Astrocyte (in vitro differentiated cells and primary cell): ENCODE measurements around the gene HFE.

Source experiments
- EZH2 ChIP-seq: IDR thresholded peaks from 2 replicates; pipeline ENCODE4 v1.6.1; 2012; ENCODE audit warnings: mild to moderate bottlenecking, low read length, inconsistent platforms; ENCODE audit not compliant: insufficient read depth
- TF ChIP-seq, protein P1 (sequence below): IDR thresholded peaks from 2 replicates; pipeline ENCODE4 v1.5.1; 2011; ENCODE audit warnings: low read depth, mild to moderate bottlenecking, inconsistent platforms, low read length, moderate library complexity; ENCODE audit not compliant: insufficient read depth

GRCh38 chr6:26105109-26105730, 18.0 kb downstream of the HFE start:
- TF ChIP-seq, protein P1, sequence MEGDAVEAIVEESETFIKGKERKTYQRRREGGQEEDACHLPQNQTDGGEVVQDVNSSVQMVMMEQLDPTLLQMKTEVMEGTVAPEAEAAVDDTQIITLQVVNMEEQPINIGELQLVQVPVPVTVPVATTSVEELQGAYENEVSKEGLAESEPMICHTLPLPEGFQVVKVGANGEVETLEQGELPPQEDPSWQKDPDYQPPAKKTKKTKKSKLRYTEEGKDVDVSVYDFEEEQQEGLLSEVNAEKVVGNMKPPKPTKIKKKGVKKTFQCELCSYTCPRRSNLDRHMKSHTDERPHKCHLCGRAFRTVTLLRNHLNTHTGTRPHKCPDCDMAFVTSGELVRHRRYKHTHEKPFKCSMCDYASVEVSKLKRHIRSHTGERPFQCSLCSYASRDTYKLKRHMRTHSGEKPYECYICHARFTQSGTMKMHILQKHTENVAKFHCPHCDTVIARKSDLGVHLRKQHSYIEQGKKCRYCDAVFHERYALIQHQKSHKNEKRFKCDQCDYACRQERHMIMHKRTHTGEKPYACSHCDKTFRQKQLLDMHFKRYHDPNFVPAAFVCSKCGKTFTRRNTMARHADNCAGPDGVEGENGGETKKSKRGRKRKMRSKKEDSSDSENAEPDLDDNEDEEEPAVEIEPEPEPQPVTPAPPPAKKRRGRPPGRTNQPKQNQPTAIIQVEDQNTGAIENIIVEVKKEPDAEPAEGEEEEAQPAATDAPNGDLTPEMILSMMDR: no peak
- no peak for TF ChIP-seq EZH2
